Subcutaneous adipose tissue (tissue), 4 donors: ENCODE results near the gene HDAC10. TPM values are rescaled to one million over a fixed set of nuclear protein-coding genes. Genes with fewer than 3 reads are reported as not detected.

Source experiments
- CTCF ChIP-seq: fragments of 450-650 bp; IDR thresholded peaks from one replicate; pipeline ENCODE4 v1.5.1; 2016; ENCODE audit warnings: low read depth, mild to moderate bottlenecking, control low read depth, antibody characterized with exemption, moderate library complexity
- total RNA-seq, 4 donors: library from RNA; depleted of rRNA; stranded (reverse); fragments of >200 nt; gene quantifications; one replicate each; pipeline ENCODE4 v1.1.0, GENCODE V29; 2016

The HDAC10 gene
- total RNA-seq, 4 donors from 2014 or later: 10.4 to 55.0 (median 22.7) TPM

- TF ChIP-seq CTCF: no peak
Observed at GRCh38 chr22:50266994-50267393, 15.9 kb upstream of the HDAC10 start.

- TF ChIP-seq CTCF: no peak
Observed at GRCh38 chr22:50264946-50265669, 14.0 kb upstream of the HDAC10 start.

- TF ChIP-seq CTCF: no peak
Observed at GRCh38 chr22:50264104-50264745, 13.2 kb upstream of the HDAC10 start.

- TF ChIP-seq CTCF: no peak
Observed at GRCh38 chr22:50262973-50263617, 12.0 kb upstream of the HDAC10 start.

- no peak for TF ChIP-seq CTCF
Observed at GRCh38 chr22:50262460-50262911, 11.4 kb upstream of the HDAC10 start.

GRCh38 chr22:50261615-50262459 lies 10.8 kb upstream of the HDAC10 start, which contains the start of gene MAPK12:
TSS of gene MAPK12 (minus strand) at chr22:50261683. CDS start at chr22:50261509, 174 bp downstream.
- no peak for TF ChIP-seq CTCF
